Naive thymus-derived CD4-positive, alpha-beta T cell (primary cell): ENCODE data around the gene PVALB. TPM values are rescaled to one million over a fixed set of nuclear protein-coding genes. Genes with fewer than 3 reads are reported as not detected.

Experiments used
- ATAC-seq: fragments of 150-1000 bp; cut with Tn5 transposase; 2 replicates; pipeline ENCODE4 v1.10.0; 2021; ENCODE audit warnings: mild to moderate bottlenecking, moderate library complexity
- CTCF ChIA-PET: fragments of 350-600 bp; sonication (Branson Sonifier 250); formaldehyde crosslinking; loops from one replicate; lab custom pipeline; 2021; ENCODE audit warnings: antibody characterized with exemption; lab: Charles Lee
- POLR2A ChIA-PET: fragments of 350-600 bp; sonication (Branson Sonifier 250); formaldehyde crosslinking; loops from one replicate; lab custom pipeline; 2021; ENCODE audit warnings: antibody characterized with exemption, inconsistent platforms; lab: Charles Lee
- DNase-seq, 9 donors: peaks; one replicate each; pipeline versions ENCODE4 v3.0.0 to v3.0.0-alpha.2; 2020 to 2022; ENCODE audit warnings: mixed read lengths in 1 of 9
- H3K27ac ChIP-seq: one replicate; pipeline ENCODE4 v1.7.0; 2013; ENCODE audit warnings: mild to moderate bottlenecking, low read depth, low read length, moderate library complexity
- H3K27me3 ChIP-seq, 2 donors: one replicate each; pipeline ENCODE4 v1.7.0; 2013; ENCODE audit warnings: low read length in 2 of 2, mild to moderate bottlenecking in 2 of 2, moderate library complexity in 2 of 2; ENCODE audit not compliant: control insufficient read depth in 2 of 2, insufficient read depth in 2 of 2
- H3K36me3 ChIP-seq, 3 experiments: 1 replicate in 2 of 3; 2 replicates in 1 of 3; pipeline ENCODE4 v1.7.0; 2013; ENCODE audit warnings: low read length in 3 of 3, mild to moderate bottlenecking in 3 of 3, moderate library complexity in 1 of 3; ENCODE audit not compliant: insufficient read depth in 3 of 3, control insufficient read depth in 2 of 3
- H3K4me1 ChIP-seq, 2 donors: one replicate each; pipeline ENCODE4 v1.7.0; 2013; ENCODE audit warnings: low read length in 2 of 2, mild to moderate bottlenecking in 2 of 2, moderate library complexity in 1 of 2; ENCODE audit not compliant: control insufficient read depth in 2 of 2, insufficient read depth in 2 of 2
- H3K4me3 ChIP-seq: 2 replicates; pipeline ENCODE4 v1.7.0; 2013; ENCODE audit warnings: mild to moderate bottlenecking, low read length
- H3K9me3 ChIP-seq, 3 experiments: 1 replicate in 2 of 3; 2 replicates in 1 of 3; pipeline ENCODE4 v1.7.0; 2013; ENCODE audit warnings: low read length in 3 of 3; ENCODE audit not compliant: control insufficient read depth in 2 of 3
- H3K27ac Mint-ChIP-seq, 9 donors: one replicate each; pipeline ENCODE4 v1.8.0; 2020 to 2022; ENCODE audit warnings: mixed read lengths in 9 of 9, mild to moderate bottlenecking in 8 of 9, moderate library complexity in 5 of 9, inconsistent platforms in 2 of 9
- H3K27me3 Mint-ChIP-seq, 5 donors: one replicate each; pipeline ENCODE4 v1.8.0; 2021 to 2022; ENCODE audit warnings: mixed read lengths in 5 of 5, mild to moderate bottlenecking in 1 of 5
- H3K36me3 Mint-ChIP-seq, 5 donors: one replicate each; pipeline ENCODE4 v1.8.0; 2020 to 2022; ENCODE audit warnings: mixed read lengths in 5 of 5, mild to moderate bottlenecking in 3 of 5, inconsistent platforms in 1 of 5
- H3K4me1 Mint-ChIP-seq, 7 donors: one replicate each; pipeline ENCODE4 v1.8.0; 2020 to 2022; ENCODE audit warnings: mixed read lengths in 7 of 7, mild to moderate bottlenecking in 3 of 7, inconsistent platforms in 1 of 7
- H3K4me3 Mint-ChIP-seq, 10 donors: one replicate each; pipeline ENCODE4 v1.8.0; 2020 to 2022; ENCODE audit warnings: mild to moderate bottlenecking in 10 of 10, mixed read lengths in 10 of 10, moderate library complexity in 6 of 10, inconsistent platforms in 2 of 10
- H3K9me3 Mint-ChIP-seq, 11 donors: one replicate each; pipeline ENCODE4 v1.8.0; 2020 to 2022; ENCODE audit warnings: mixed read lengths in 11 of 11, mild to moderate bottlenecking in 4 of 11, inconsistent platforms in 1 of 11, moderate library complexity in 1 of 11
- intact Hi-C, 2 donors: fragments of 100-400 bp; cut with micrococcal nuclease; formaldehyde crosslinking; loops; one replicate each; pipeline ENCODE4 v1.15.1; 2023
- polyA plus RNA-seq, 2 donors: library from polyadenylated mRNA; unstranded; fragments of 300-500 nt; fragmentation: Illumina TruSeq; gene quantifications; one replicate each; pipeline ENCODE4 v1.2.3, GENCODE V29; 2021
- total RNA-seq, 6 experiments: library from RNA in 5 of 6; stranded (reverse) in 5 of 6; gene quantifications; 1 replicate in 5 of 6; 2 replicates in 1 of 6; pipeline ENCODE4 v1.2.3 and lab custom pipeline; 2021 to 2026

Gene PVALB
- total and polyA plus RNA-seq, 7 experiments from 2014 or later: not detected

GRCh38 chr22:36760786-36761185 lies 56.0 kb downstream of the PVALB start:
- intact Hi-C loops: no loop called here
- no peaks in the 10 kb centered on the region for H3K27me3 ChIP-seq
- H3K4me1 ChIP-seq: peaks cover 0 to 5% of the 10 kb centered on the region in 2 donors
- ChIA-PET CTCF (interaction anchor here (2.1 kb wide), 1 partner anchor 217 kb away, joined by 5 read pairs; no protein-coding TSS in a partner anchor), POLR2A (no interaction called here)
- Mint-ChIP-seq H3K27ac (no peak overlapping the region), H3K4me3 (no peak overlapping the region), H3K27me3 (no peaks in the 10 kb centered on the region), H3K36me3 (peaks cover 0 to 12% (median 7%) of the 10 kb centered on the region in 5 donors), H3K4me1 (peaks cover 0 to 17% (median 9%) of the 10 kb centered on the region in 7 donors), H3K9me3 (no peaks in the 10 kb centered on the region)
- H3K27ac ChIP-seq: no peak overlapping the region
- H3K4me3 ChIP-seq: no peak overlapping the region
- H3K9me3 ChIP-seq: no peaks in the 10 kb centered on the region
- no peak for DNase-seq
- H3K36me3 ChIP-seq: peaks cover 0 to 27% (median 0%) of the 10 kb centered on the region in 3 experiments
- no peak for ATAC-seq

- Histone ChIP-seq H3K36me3 (peaks cover 0 to 18% (median 0%) of the 10 kb centered on the region in 3 experiments), H3K4me3 (no peak overlapping the region), H3K27ac (no peak overlapping the region), H3K4me1 (peaks cover 0 to 5% of the 10 kb centered on the region in 2 donors), H3K9me3 (no peaks in the 10 kb centered on the region), H3K27me3 (no peaks in the 10 kb centered on the region)
- ATAC-seq (no peak), DNase-seq (no peak)
- intact Hi-C loops: no loop called here
- H3K27ac Mint-ChIP-seq: no peak overlapping the region
- ChIA-PET POLR2A (interaction anchor here (0.5 kb wide), 1 partner anchor 1996 kb away, joined by 3 read pairs; no protein-coding TSS in a partner anchor), CTCF (interaction anchor here (2.1 kb wide), 1 partner anchor 218 kb away, joined by 5 read pairs; no protein-coding TSS in a partner anchor)
- peaks cover 0 to 8% (median 5%) of the 10 kb centered on the region in 5 donors for H3K36me3 Mint-ChIP-seq
- H3K27me3 Mint-ChIP-seq: peaks cover 0 to 6% (median 2%) of the 10 kb centered on the region in 5 donors
- H3K4me3 Mint-ChIP-seq: no peak overlapping the region
- peaks cover 0 to 22% (median 10%) of the 10 kb centered on the region in 7 donors for H3K4me1 Mint-ChIP-seq
- H3K9me3 Mint-ChIP-seq: no peaks in the 10 kb centered on the region
These were observed 57.2 kb downstream of the PVALB start for GRCh38 chr22:36759481-36760159.

GRCh38 chr22:36758792-36759271 lies 58.0 kb downstream of the PVALB start:
- intact Hi-C loops: no loop called here
- H3K36me3 Mint-ChIP-seq: peaks cover 0 to 8% (median 5%) of the 10 kb centered on the region in 5 donors
- no peaks in the 10 kb centered on the region for H3K9me3 ChIP-seq
- H3K4me3 Mint-ChIP-seq: no peak overlapping the region
- peaks cover 0 to 22% (median 10%) of the 10 kb centered on the region in 7 donors for H3K4me1 Mint-ChIP-seq
- peaks cover 0 to 17% (median 0%) of the 10 kb centered on the region in 3 experiments for H3K36me3 ChIP-seq
- CTCF ChIA-PET: interaction anchor here (0.9 to 1.5 kb wide), 3 partner anchors 17 to 95 kb away, joined by 3 to 7 read pairs (median 4); partner anchors contain the start of gene IFT27
- H3K4me3 ChIP-seq: no peak overlapping the region
- ATAC-seq (no peak), DNase-seq (no peak)
- H3K27me3 ChIP-seq: no peaks in the 10 kb centered on the region
- H3K27me3 Mint-ChIP-seq: peaks cover 0 to 6% (median 2%) of the 10 kb centered on the region in 5 donors
- H3K9me3 Mint-ChIP-seq: no peaks in the 10 kb centered on the region
- POLR2A ChIA-PET: no interaction called here
- no peak overlapping the region for H3K27ac Mint-ChIP-seq
- peaks cover 0 to 5% of the 10 kb centered on the region in 2 donors for H3K4me1 ChIP-seq
- H3K27ac ChIP-seq: no peak overlapping the region

- Histone ChIP-seq H3K9me3 (no peaks in the 10 kb centered on the region), H3K27me3 (no peaks in the 10 kb centered on the region), H3K4me1 (peaks cover 0 to 5% of the 10 kb centered on the region in 2 donors), H3K27ac (no peak overlapping the region), H3K4me3 (no peak overlapping the region), H3K36me3 (peaks cover 0 to 6% (median 0%) of the 10 kb centered on the region in 3 experiments)
- DNase-seq: peak; percentile 32 to 75 (median 60)
- Mint-ChIP-seq H3K4me3 (no peak overlapping the region), H3K36me3 (peaks cover 0 to 7% (median 2%) of the 10 kb centered on the region in 5 donors), H3K9me3 (no peaks in the 10 kb centered on the region), H3K4me1 (peaks cover 0 to 22% (median 10%) of the 10 kb centered on the region in 7 donors), H3K27me3 (peaks cover 1 to 11% (median 6%) of the 10 kb centered on the region in 5 donors), H3K27ac (peak overlapping the region in 1 of 9 donors; percentile 38)
- ChIA-PET CTCF (interaction anchor here (0.9 to 2.6 kb wide), 12 partner anchors 9 to 224 kb away, joined by 3 to 10 read pairs (median 4); partner anchors contain the start of gene IFT27), POLR2A (interaction anchor here (1.7 kb wide), 1 partner anchor 16 kb away, joined by 5 read pairs; no protein-coding TSS in a partner anchor)
- intact Hi-C loops: loop anchor here (1.0 to 2.0 kb wide), 4 partner anchors 19 to 221 kb away; partner anchors contain the start of gene IFT27 (in 2 of the 2)
- peak; percentile 89 for ATAC-seq
These were observed 59.1 kb downstream of the PVALB start for GRCh38 chr22:36757668-36758211.

- Histone ChIP-seq H3K27me3 (no peaks in the 10 kb centered on the region), H3K4me3 (no peak overlapping the region), H3K9me3 (no peaks in the 10 kb centered on the region), H3K4me1 (peaks cover 0 to 5% of the 10 kb centered on the region in 2 donors), H3K36me3 (no peaks in the 10 kb centered on the region), H3K27ac (no peak overlapping the region)
- intact Hi-C loops: loop anchor here (1.0 to 2.0 kb wide), 4 partner anchors 19 to 221 kb away; partner anchors contain the start of gene IFT27 (in 2 of the 2)
- H3K4me3 Mint-ChIP-seq: no peak overlapping the region
- H3K36me3 Mint-ChIP-seq: peaks cover 0 to 4% (median 0%) of the 10 kb centered on the region in 5 donors
- no peak for ATAC-seq
- ChIA-PET POLR2A (interaction anchor here (1.7 kb wide), 1 partner anchor 17 kb away, joined by 5 read pairs; no protein-coding TSS in a partner anchor), CTCF (interaction anchor here (0.5 to 2.6 kb wide), 12 partner anchors 10 to 224 kb away, joined by 3 to 10 read pairs (median 4); no protein-coding TSS in a partner anchor)
- H3K27me3 Mint-ChIP-seq: peaks cover 5 to 19% (median 12%) of the 10 kb centered on the region in 5 donors
- H3K4me1 Mint-ChIP-seq: peaks cover 0 to 22% (median 10%) of the 10 kb centered on the region in 7 donors
- peak overlapping the region in 1 of 9 donors; percentile 38 for H3K27ac Mint-ChIP-seq
- no peaks in the 10 kb centered on the region for H3K9me3 Mint-ChIP-seq
- DNase-seq: no peak
These were observed 59.8 kb downstream of the PVALB start for GRCh38 chr22:36756746-36757655.
